GM23338 (cell line): ENCODE results near the gene LMBR1. TPM values are rescaled to one million over a fixed set of nuclear protein-coding genes. Genes with fewer than 3 reads are reported as not detected.

Source experiments
- ATAC-seq: fragments of 200-7000 bp; cut with Tn5 transposase; 3 replicates; pipeline ENCODE4 v1.9.1; 2020
- DNase-seq: peaks from one replicate; pipeline ENCODE4 v3.0.0-alpha.2; 2015; ENCODE audit warnings: low spot score
- H2AFZ ChIP-seq: fragments of 200-600 bp; sonication (generic); 2 replicates; pipeline ENCODE4 v1.8.0; 2016; ENCODE audit warnings: antibody characterized with exemption, mild to moderate bottlenecking, moderate library complexity
- H3F3A ChIP-seq: fragments of 200-600 bp; sonication (generic); replicated peaks from 2 replicates; pipeline ENCODE4 v1.8.0; 2017; ENCODE audit warnings: antibody characterized with exemption, mixed run types, low read depth
- H3K27ac ChIP-seq: fragments of 200-600 bp; sonication (generic); 2 replicates; pipeline ENCODE4 v1.6.1; 2016; ENCODE audit warnings: low read depth
- H3K27me3 ChIP-seq: fragments of 200-600 bp; sonication (generic); 2 replicates; pipeline ENCODE4 v1.8.0; 2016; ENCODE audit warnings: mild to moderate bottlenecking, mixed run types, moderate library complexity; ENCODE audit not compliant: insufficient read depth
- H3K36me3 ChIP-seq: fragments of 200-600 bp; sonication (generic); 2 replicates; pipeline ENCODE4 v1.8.0; 2016; ENCODE audit warnings: mild to moderate bottlenecking; ENCODE audit not compliant: insufficient read depth
- H3K4me1 ChIP-seq: fragments of 200-600 bp; sonication (generic); 2 replicates; pipeline ENCODE4 v1.8.0; 2016; ENCODE audit warnings: mild to moderate bottlenecking, moderate library complexity; ENCODE audit not compliant: insufficient read depth
- H3K4me2 ChIP-seq: fragments of 200-600 bp; sonication (generic); 2 replicates; pipeline ENCODE4 v1.7.1; 2017; ENCODE audit warnings: mixed run types
- H3K4me3 ChIP-seq: fragments of 200-600 bp; sonication (generic); 2 replicates; pipeline ENCODE4 v1.6.1; 2016; ENCODE audit warnings: mixed run types
- H3K79me2 ChIP-seq: fragments of 200-600 bp; sonication (generic); replicated peaks from 2 replicates; pipeline ENCODE4 v1.8.0; 2017; ENCODE audit warnings: mild to moderate bottlenecking; ENCODE audit not compliant: insufficient read depth
- H3K9me2 ChIP-seq: fragments of 200-600 bp; sonication (generic); 2 replicates; pipeline ENCODE4 v1.8.0; 2017; ENCODE audit not compliant: insufficient read depth
- H4K20me1 ChIP-seq: fragments of 200-600 bp; sonication (generic); replicated peaks from 2 replicates; pipeline ENCODE4 v1.8.0; 2017; ENCODE audit warnings: mild to moderate bottlenecking; ENCODE audit not compliant: insufficient read depth
- H3K27ac Mint-ChIP-seq: 2 replicates; pipeline ENCODE4 v1.8.0; 2020; ENCODE audit warnings: inconsistent platforms, mild to moderate bottlenecking, moderate library complexity, mixed read lengths
- H3K27me3 Mint-ChIP-seq: 3 replicates; pipeline ENCODE4 v1.8.0; 2022; ENCODE audit warnings: low read depth, mild to moderate bottlenecking, moderate library complexity, mixed read lengths, inconsistent platforms; ENCODE audit not compliant: insufficient read depth, poor library complexity
- H3K36me3 Mint-ChIP-seq: 3 replicates; pipeline ENCODE4 v1.8.0; 2021; ENCODE audit warnings: low read depth, mild to moderate bottlenecking, inconsistent platforms, moderate library complexity, mixed read lengths
- H3K4me1 Mint-ChIP-seq: 3 replicates; pipeline ENCODE4 v1.8.0; 2020; ENCODE audit warnings: mild to moderate bottlenecking, inconsistent platforms, mixed read lengths
- H3K4me3 Mint-ChIP-seq: 3 replicates; pipeline ENCODE4 v1.8.0; 2021; ENCODE audit warnings: moderate library complexity, mild to moderate bottlenecking, inconsistent platforms, mixed read lengths
- H3K9me3 Mint-ChIP-seq: 3 replicates; pipeline ENCODE4 v1.8.0; 2020; ENCODE audit warnings: moderate library complexity, mild to moderate bottlenecking, inconsistent platforms, mixed read lengths
- CREB1 ChIP-seq: fragments of 250-450 bp; sonication (Bioruptor Pico); IDR thresholded peaks from 2 replicates; pipeline ENCODE4 v1.5.0; 2020; ENCODE audit warnings: low read depth, mild to moderate bottlenecking, moderate library complexity
- CTCF ChIP-seq, 2 experiments: fragments of 200-600 bp in 1 of 2; sonication (generic) in 1 of 2; conservative IDR thresholded peaks; 2 replicates each; pipeline versions ENCODE4 v1.5.1 to v1.6.1; 2016 to 2017; ENCODE audit warnings: antibody characterized with exemption in 2 of 2, low read depth in 2 of 2, mild to moderate bottlenecking in 2 of 2, moderate library complexity in 1 of 2
- EZH2 ChIP-seq: fragments of 200-600 bp; sonication (generic); IDR thresholded peaks from one replicate; pipeline ENCODE4 v1.8.0; 2017; ENCODE audit warnings: antibody characterized with exemption, mild to moderate bottlenecking, low read depth; ENCODE audit not compliant: unreplicated experiment
- EZH2phosphoT487 ChIP-seq: fragments of 200-600 bp; sonication (generic); IDR thresholded peaks from one replicate; pipeline ENCODE4 v1.8.1; 2018; ENCODE audit warnings: antibody characterized with exemption; ENCODE audit not compliant: unreplicated experiment
- JUNB ChIP-seq: IDR thresholded peaks from one replicate; pipeline ENCODE4 v1.6.1; 2016; ENCODE audit warnings: antibody characterized with exemption; ENCODE audit not compliant: unreplicated experiment
- POLR2AphosphoS5 ChIP-seq: IDR thresholded peaks from 2 replicates; pipeline ENCODE4 v1.6.1; 2016; ENCODE audit warnings: antibody characterized with exemption, low read depth
- REST ChIP-seq: IDR thresholded peaks from one replicate; pipeline ENCODE4 v1.6.1; 2018; ENCODE audit warnings: antibody characterized with exemption; ENCODE audit not compliant: unreplicated experiment
- STAT1 ChIP-seq: IDR thresholded peaks from one replicate; pipeline ENCODE4 v1.6.1; 2016; ENCODE audit warnings: antibody characterized with exemption; ENCODE audit not compliant: unreplicated experiment
- ZNF114 ChIP-seq: fragments of 250-450 bp; sonication (Bioruptor Pico); IDR thresholded peaks from 2 replicates; pipeline ENCODE4 v1.5.0; 2020; ENCODE audit warnings: mild to moderate bottlenecking, moderate library complexity
- ZNF462 ChIP-seq: fragments of 250-450 bp; sonication (Bioruptor Pico); IDR thresholded peaks from 2 replicates; pipeline ENCODE4 v1.5.0; 2020; ENCODE audit warnings: mild to moderate bottlenecking, moderate library complexity
- polyA plus RNA-seq: library from polyadenylated mRNA; unstranded; fragments of >200 nt; fragmentation: Nextera tagmentation; extraction: Ambion mirVana; gene quantifications from 2 replicates; pipeline ENCODE4 v1.2.1, GENCODE V29; 2016
- total RNA-seq: library from RNA; depleted of rRNA; stranded (reverse); fragments of >200 nt; shearing (Covaris generic); gene quantifications from 2 replicates; pipeline ENCODE4 v1.2.3, GENCODE V29; 2014

Gene LMBR1
- total and polyA plus RNA-seq, 2 experiments from 2014 or later, result 21.8 to 90.1 TPM

GRCh38 chr7:156778668-156779067 is 114.3 kb downstream of the LMBR1 start:
- no peak overlapping the region for H2AFZ ChIP-seq
- H3K79me2 ChIP-seq, result no peaks in the 10 kb centered on the region
- H4K20me1 ChIP-seq, result no peaks in the 10 kb centered on the region; the same call in 1 of the 2 replicates
- DNase-seq (no peak), ATAC-seq (no peak)
- H3F3A ChIP-seq, result no peaks in the 10 kb centered on the region
- H3K9me3 Mint-ChIP-seq, result no peaks in the 10 kb centered on the region
- no peak overlapping the region for H3K27ac ChIP-seq
- peaks cover 8% of the 10 kb centered on the region; the same call in 2 of the 3 replicates for H3K36me3 Mint-ChIP-seq
- no peak overlapping the region for H3K4me2 ChIP-seq
- no peaks in the 10 kb centered on the region; the same call in 1 of the 2 replicates for H3K9me2 ChIP-seq
- no peaks in the 10 kb centered on the region for H3K27me3 ChIP-seq
- H3K27me3 Mint-ChIP-seq, result no peaks in the 10 kb centered on the region
- H3K27ac Mint-ChIP-seq, result no peak overlapping the region
- no peaks in the 10 kb centered on the region for H3K4me1 ChIP-seq
- no peaks in the 10 kb centered on the region for H3K36me3 ChIP-seq
- TF ChIP-seq ZNF462 (CRISPR knock-in tag) (no peak), EZH2 (no peak), EZH2phosphoT487 (no peak), CREB1 (CRISPR knock-in tag) (no peak), STAT1 (no peak), JUNB (no peak), POLR2AphosphoS5 (no peak), REST (no peak), CTCF (conservative IDR thresholded peaks at IDR 0.05; ENCODE audit: low read depth in 2 of 2) (no peak), ZNF114 (CRISPR knock-in tag) (no peak)
- H3K4me1 Mint-ChIP-seq, result peaks cover 5% of the 10 kb centered on the region; the same call in 2 of the 3 replicates
- no peak overlapping the region for H3K4me3 ChIP-seq
- no peak overlapping the region for H3K4me3 Mint-ChIP-seq
